ENCODE data around the gene CNGB1. TPM values are rescaled to one million over a fixed set of nuclear protein-coding genes. Genes with fewer than 3 reads are reported as not detected.

Gene CNGB1
- total RNA-seq, 1 experiment from 2014 or later, result not detected

GRCh38 chr16:57951204-57951960, 19.5 kb downstream of the CNGB1 start:
- H3K9me3 Mint-ChIP-seq (ENCODE audit: unreplicated experiment), result no peaks in the 10 kb centered on the region
- no TSS peak for BruUV-seq (replicated peaks)
- no peak for DNase-seq (ENCODE audit: unreplicated experiment)
- intact Hi-C loops (cut with micrococcal nuclease), result no loop called here
- no peaks in the 10 kb centered on the region for H3K27me3 Mint-ChIP-seq (ENCODE audit: insufficient read depth, unreplicated experiment)
- CTCF ChIA-PET, result no interaction called here
- peaks cover 10% of the 10 kb centered on the region for H3K4me1 Mint-ChIP-seq (ENCODE audit: insufficient read depth, unreplicated experiment)
- no peak overlapping the region for H3K27ac Mint-ChIP-seq (ENCODE audit: low read depth, unreplicated experiment)
- no peak overlapping the region for H3K4me3 Mint-ChIP-seq (ENCODE audit: unreplicated experiment)
- POLR2A ChIA-PET, result interaction anchor here (0.6 kb wide), 1 partner anchor 219 kb away, joined by 3 read pairs; no protein-coding TSS in a partner anchor
- TF ChIP-seq CTCF (IDR thresholded peaks at IDR 0.05; ENCODE audit: unreplicated experiment), result no peak
- H3K36me3 Mint-ChIP-seq (ENCODE audit: insufficient read depth, unreplicated experiment), result no peaks in the 10 kb centered on the region

- CTCF ChIA-PET, result no interaction called here
- no TSS peak for BruUV-seq (replicated peaks)
- TF ChIP-seq CTCF (IDR thresholded peaks at IDR 0.05; ENCODE audit: unreplicated experiment), result no peak
- intact Hi-C loops (cut with micrococcal nuclease), result no loop called here
- POLR2A ChIA-PET, result no interaction called here
- Mint-ChIP-seq H3K27me3 (ENCODE audit: insufficient read depth, unreplicated experiment) (no peaks in the 10 kb centered on the region), H3K27ac (ENCODE audit: low read depth, unreplicated experiment) (no peak overlapping the region), H3K9me3 (ENCODE audit: unreplicated experiment) (no peaks in the 10 kb centered on the region), H3K4me1 (ENCODE audit: insufficient read depth, unreplicated experiment) (peaks cover 5% of the 10 kb centered on the region), H3K36me3 (ENCODE audit: insufficient read depth, unreplicated experiment) (no peaks in the 10 kb centered on the region), H3K4me3 (ENCODE audit: unreplicated experiment) (no peak overlapping the region)
- no peak for DNase-seq (ENCODE audit: unreplicated experiment)
These were observed 20.5 kb downstream of the CNGB1 start for GRCh38 chr16:57950382-57950781.

- Mint-ChIP-seq H3K27ac (ENCODE audit: low read depth, unreplicated experiment) (no peak overlapping the region), H3K4me3 (ENCODE audit: unreplicated experiment) (no peak overlapping the region), H3K4me1 (ENCODE audit: insufficient read depth, unreplicated experiment) (no peaks in the 10 kb centered on the region), H3K27me3 (ENCODE audit: insufficient read depth, unreplicated experiment) (no peaks in the 10 kb centered on the region), H3K9me3 (ENCODE audit: unreplicated experiment) (no peaks in the 10 kb centered on the region), H3K36me3 (ENCODE audit: insufficient read depth, unreplicated experiment) (no peaks in the 10 kb centered on the region)
- no peak for DNase-seq (ENCODE audit: unreplicated experiment)
- ChIA-PET CTCF (interaction anchor here (0.6 kb wide), 1 partner anchor 8 kb away, joined by 3 read pairs; no protein-coding TSS in a partner anchor), POLR2A (no interaction called here)
- TF ChIP-seq CTCF (IDR thresholded peaks at IDR 0.05; ENCODE audit: unreplicated experiment), result no peak
- intact Hi-C loops (cut with micrococcal nuclease), result no loop called here
- no TSS peak for BruUV-seq (replicated peaks)
These were observed 21.2 kb downstream of the CNGB1 start for GRCh38 chr16:57949595-57950238.

GRCh38 chr16:57949013-57949412, 21.9 kb downstream of the CNGB1 start:
- H3K4me3 Mint-ChIP-seq (ENCODE audit: unreplicated experiment), result no peak overlapping the region

More at GRCh38 chr16:57949013-57949412, 21.9 kb downstream of the CNGB1 start:
- Mint-ChIP-seq H3K9me3 (ENCODE audit: unreplicated experiment) (no peaks in the 10 kb centered on the region), H3K27ac (ENCODE audit: low read depth, unreplicated experiment) (no peak overlapping the region), H3K4me1 (ENCODE audit: insufficient read depth, unreplicated experiment) (no peaks in the 10 kb centered on the region), H3K27me3 (ENCODE audit: insufficient read depth, unreplicated experiment) (no peaks in the 10 kb centered on the region), H3K36me3 (ENCODE audit: insufficient read depth, unreplicated experiment) (no peaks in the 10 kb centered on the region)
- no TSS peak for BruUV-seq (replicated peaks)
- no peak for DNase-seq (ENCODE audit: unreplicated experiment)
- TF ChIP-seq CTCF (IDR thresholded peaks at IDR 0.05; ENCODE audit: unreplicated experiment), result no peak
- ChIA-PET POLR2A (no interaction called here), CTCF (interaction anchor here (0.6 kb wide), 2 partner anchors 9 to 50 kb away, joined by 3 to 5 read pairs; no protein-coding TSS in a partner anchor)
- intact Hi-C loops (cut with micrococcal nuclease), result no loop called here

Measured in MCF 10A (cell line).